PC-9 (cell line): ENCODE results near the gene KDM1B. TPM values are rescaled to one million over a fixed set of nuclear protein-coding genes. Genes with fewer than 3 reads are reported as not detected.

Experiments
- BruUV-seq: library from RNA; stranded (reverse); fragments of 400-500 nt; replicated peaks from 2 replicates; lab custom pipeline; 2021; lab: Mats Ljungman, UMichigan
- CTCF ChIA-PET: fragments of 300-600 bp; sonication (Branson Sonifier 250); formaldehyde crosslinking; loops from one replicate; lab custom pipeline; 2022; ENCODE audit warnings: antibody characterized with exemption; lab: Charles Lee
- POLR2A ChIA-PET: fragments of 300-600 bp; sonication (Branson Sonifier 250); formaldehyde crosslinking; loops from one replicate; lab custom pipeline; 2022; ENCODE audit warnings: antibody characterized with exemption; ENCODE audit not compliant: unreplicated experiment; lab: Charles Lee
- DNase-seq, 2 experiments: peaks; one replicate each; pipeline versions ENCODE4 v3.0.0 to v3.0.0-alpha.2; 2015 to 2022; ENCODE audit warnings: mixed read lengths in 1 of 2
- H2AFZ ChIP-seq: fragments of 200-600 bp; sonication (generic); 2 replicates; pipeline ENCODE4 v1.8.1; 2017; ENCODE audit warnings: antibody characterized with exemption
- H3F3A ChIP-seq: fragments of 200-600 bp; sonication (generic); 2 replicates; pipeline ENCODE4 v1.8.1; 2017; ENCODE audit warnings: antibody characterized with exemption, mild to moderate bottlenecking, low read depth; ENCODE audit not compliant: insufficient read depth
- H3K27ac ChIP-seq: fragments of 200-600 bp; sonication (generic); 2 replicates; pipeline ENCODE4 v1.6.1; 2016; ENCODE audit warnings: mixed run types
- H3K27me3 ChIP-seq: fragments of 200-600 bp; sonication (generic); 2 replicates; pipeline ENCODE4 v1.6.1; 2016; ENCODE audit warnings: low read depth, mixed run types; ENCODE audit not compliant: insufficient read depth
- H3K36me3 ChIP-seq: fragments of 200-600 bp; sonication (generic); 2 replicates; pipeline ENCODE4 v1.6.1; 2016; ENCODE audit warnings: low read depth, mixed run types
- H3K4me1 ChIP-seq: fragments of 200-600 bp; sonication (generic); replicated peaks from 2 replicates; pipeline ENCODE4 v1.6.1; 2016; ENCODE audit warnings: mixed run types; ENCODE audit not compliant: insufficient read depth
- H3K4me2 ChIP-seq: fragments of 200-600 bp; sonication (generic); 2 replicates; pipeline ENCODE4 v1.6.1; 2017; ENCODE audit warnings: mixed run types
- H3K4me3 ChIP-seq: fragments of 200-600 bp; sonication (generic); 2 replicates; pipeline ENCODE4 v1.6.1; 2016; ENCODE audit warnings: mixed run types
- H3K79me2 ChIP-seq: fragments of 200-600 bp; sonication (generic); 2 replicates; pipeline ENCODE4 v1.6.1; 2017; ENCODE audit warnings: low read depth, mixed run types
- H3K9me2 ChIP-seq: fragments of 200-600 bp; sonication (generic); 2 replicates; pipeline ENCODE4 v1.8.1; 2017; ENCODE audit warnings: mild to moderate bottlenecking; ENCODE audit not compliant: insufficient read depth
- H3K9me3 ChIP-seq: fragments of 200-600 bp; sonication (generic); 2 replicates; pipeline ENCODE4 v1.8.1; 2016; ENCODE audit warnings: low read depth; ENCODE audit not compliant: insufficient read depth
- H4K20me1 ChIP-seq: fragments of 200-600 bp; sonication (generic); 2 replicates; pipeline ENCODE4 v1.8.1; 2017; ENCODE audit not compliant: insufficient read depth
- CTCF ChIP-seq: fragments of 200-600 bp; sonication (generic); conservative IDR thresholded peaks from 2 replicates; pipeline ENCODE4 v1.6.1; 2017; ENCODE audit warnings: mixed run types, antibody characterized with exemption, mild to moderate bottlenecking, moderate library complexity
- EZH2 ChIP-seq: fragments of 200-600 bp; sonication (generic); IDR thresholded peaks from 2 replicates; pipeline ENCODE4 v1.8.0; 2017; ENCODE audit warnings: antibody characterized with exemption, low read depth
- intact Hi-C: fragments of 100-400 bp; cut with micrococcal nuclease; formaldehyde crosslinking; loops from one replicate; pipeline ENCODE4 v1.10.0; 2022; ENCODE audit not compliant: unreplicated experiment
- total RNA-seq: library from RNA; stranded (reverse); gene quantifications from 2 replicates; pipeline ENCODE4 v1.2.3, GENCODE V29; 2021

Gene KDM1B
- total RNA-seq, 1 experiment from 2014 or later = 21.5 TPM

GRCh38 chr6:18135171-18135570, 20.1 kb upstream of the KDM1B start:
- Histone ChIP-seq H3K4me2 (no peak overlapping the region), H3K4me1 (no peaks in the 10 kb centered on the region), H3K27ac (no peak overlapping the region), H4K20me1 (no peaks in the 10 kb centered on the region), H3K36me3 (0 out of 2 replicates have a peak, but pooled peaks cover 4% of the 10 kb centered on the region), H3F3A (no peaks in the 10 kb centered on the region), H3K27me3 (no peaks in the 10 kb centered on the region), H3K79me2 (no peaks in the 10 kb centered on the region), H3K9me3 (no peaks in the 10 kb centered on the region), H2AFZ (no peak overlapping the region), H3K9me2 (no peaks in the 10 kb centered on the region), H3K4me3 (no peak overlapping the region)
- BruUV-seq = no TSS peak
- ChIA-PET POLR2A (no interaction called here), CTCF (no interaction called here)
- intact Hi-C loops = no loop called here
- TF ChIP-seq CTCF (no peak), EZH2 (no peak)
- DNase-seq = no peak

GRCh38 chr6:18136260-18136659, 19.0 kb upstream of the KDM1B start:
- Histone ChIP-seq H3K27ac (no peak overlapping the region), H3K79me2 (no peaks in the 10 kb centered on the region), H3K4me1 (no peaks in the 10 kb centered on the region), H3K27me3 (no peaks in the 10 kb centered on the region), H3K4me2 (no peak overlapping the region), H4K20me1 (no peaks in the 10 kb centered on the region), H2AFZ (no peak overlapping the region), H3K9me3 (no peaks in the 10 kb centered on the region), H3K4me3 (no peak overlapping the region), H3F3A (no peaks in the 10 kb centered on the region), H3K36me3 (0 out of 2 replicates have a peak, but pooled peaks cover 4% of the 10 kb centered on the region), H3K9me2 (no peaks in the 10 kb centered on the region)
- DNase-seq = no peak
- POLR2A ChIA-PET = no interaction called here
- CTCF ChIA-PET = no interaction called here
- BruUV-seq = no TSS peak
- intact Hi-C loops = no loop called here
- TF ChIP-seq EZH2 = no peak
- no peak for TF ChIP-seq CTCF

GRCh38 chr6:18138906-18139305, 16.3 kb upstream of the KDM1B start:
- POLR2A ChIA-PET = no interaction called here
- Histone ChIP-seq H3K4me1 (no peaks in the 10 kb centered on the region), H3K36me3 (0 out of 2 replicates have a peak, but pooled peaks cover 4% of the 10 kb centered on the region), H3K9me3 (no peaks in the 10 kb centered on the region), H3K9me2 (no peaks in the 10 kb centered on the region), H3K27me3 (no peaks in the 10 kb centered on the region), H4K20me1 (no peaks in the 10 kb centered on the region), H3F3A (no peaks in the 10 kb centered on the region), H3K4me2 (no peak overlapping the region), H3K27ac (no peak overlapping the region), H2AFZ (no peak overlapping the region), H3K79me2 (no peaks in the 10 kb centered on the region), H3K4me3 (no peak overlapping the region)
- CTCF ChIA-PET = interaction anchor here (0.6 kb wide), 1 partner anchor 147 kb away, joined by 4 read pairs; no protein-coding TSS in a partner anchor
- TF ChIP-seq CTCF = peak; percentile 25; the same call in 1 of the 2 replicates
- no peak for TF ChIP-seq EZH2
- BruUV-seq = no TSS peak
- intact Hi-C loops = no loop called here
- DNase-seq = no peak
